ACHN (cell line): Measurements from ENCODE around the gene SRRM4.
"Not testable (repeated sequence)": the region's sequence is repeated elsewhere in the genome, so short reads cannot be mapped to it uniquely, and the experiment has no call there.

Experiments
- DNase-seq: peaks from one replicate; pipeline ENCODE4 v3.0.0-alpha.2; 2015
- in situ Hi-C: cut with HindIII; loops from 2 replicates; pipeline ENCODE4 v1.10.0; 2017; ENCODE audit warnings: low sequenced_read_pairs, low pct_ligation_motif_present, low pct_unique_long_range_greater_than_20kb

SRRM4 gene

DNA sequence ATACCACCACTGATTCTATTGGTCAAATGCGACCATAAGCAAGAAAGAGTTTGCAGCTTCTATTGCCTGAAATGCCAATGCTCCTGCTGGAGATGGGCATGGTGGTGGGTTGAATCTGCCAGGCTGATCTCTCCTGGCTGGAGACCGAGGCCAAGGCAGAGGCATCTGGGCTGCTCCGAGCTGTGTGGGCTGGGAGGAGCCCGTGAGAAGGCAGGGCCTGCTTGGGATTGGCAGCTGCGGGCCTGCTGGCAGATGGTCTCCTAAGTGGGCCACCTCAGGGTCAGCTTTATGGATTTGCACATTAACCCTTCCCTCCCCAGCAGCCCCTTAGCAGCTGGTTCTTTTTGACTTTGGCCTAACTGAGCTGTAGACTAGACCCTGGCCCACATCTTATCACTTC, 25.4 kb downstream of the SRRM4 start:
- no peak for DNase-seq
- in situ Hi-C loops, result no loop called here

DNA sequence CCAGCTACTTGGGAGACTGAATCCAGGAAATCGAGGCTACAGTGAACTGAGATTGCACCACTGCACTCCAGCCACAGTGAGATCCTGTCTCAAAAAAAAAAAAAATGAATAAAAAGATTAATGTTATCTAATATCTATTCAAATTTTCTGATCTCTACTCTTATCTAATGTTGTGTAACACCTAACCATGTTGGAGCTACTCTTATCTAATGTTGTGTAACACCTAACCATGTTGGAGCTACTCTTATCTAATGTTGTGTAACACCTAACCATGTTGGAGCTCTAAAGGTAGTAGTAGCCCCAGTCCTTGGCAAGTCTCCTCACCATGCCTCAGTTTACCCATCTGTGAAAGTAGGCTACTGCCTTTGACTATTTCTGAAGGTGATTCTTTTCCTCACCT, 26.9 kb downstream of the SRRM4 start:
- DNase-seq, in situ Hi-C loops: not testable (repeated sequence)

GRCh38 chr12:119008691-119009221, 27.4 kb downstream of the SRRM4 start:
- DNase-seq, result no peak
- in situ Hi-C loops, result no loop called here

DNA sequence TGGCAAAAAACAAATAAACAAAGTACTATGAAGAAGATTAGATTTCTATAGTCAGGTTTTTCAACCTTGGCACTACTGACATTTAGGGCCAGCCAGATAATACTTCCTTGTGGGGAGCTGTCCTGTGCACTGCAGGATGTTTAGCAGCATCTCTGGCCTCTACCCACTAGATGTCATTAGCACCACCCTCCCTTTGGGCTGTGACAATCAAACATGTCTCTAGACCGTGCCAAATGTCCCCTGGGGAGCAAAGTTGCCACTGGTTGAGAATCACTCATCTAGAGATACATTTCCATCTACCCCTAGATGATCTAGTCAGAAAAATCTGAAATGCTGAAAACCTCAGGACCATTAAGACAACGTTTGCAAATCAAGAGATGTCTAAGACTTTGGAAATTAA, 29.9 kb downstream of the SRRM4 start:
- DNase-seq, result no peak
- in situ Hi-C loops, result no loop called here

GRCh38 chr12:119012179-119012578, 30.8 kb downstream of the SRRM4 start:
- no peak for DNase-seq
- in situ Hi-C loops, result no loop called here

GRCh38 chr12:119013023-119013422, 31.7 kb downstream of the SRRM4 start:
- no peak for DNase-seq

GRCh38 chr12:119014368-119014767, 33.0 kb downstream of the SRRM4 start:
- in situ Hi-C loops, result no loop called here
- DNase-seq, result no peak

More at GRCh38 chr12:119013023-119013422, 31.7 kb downstream of the SRRM4 start:
- in situ Hi-C loops, result no loop called here

GRCh38 chr12:119016715-119017114, 35.4 kb downstream of the SRRM4 start:
- no peak for DNase-seq
- in situ Hi-C loops, result no loop called here

DNA sequence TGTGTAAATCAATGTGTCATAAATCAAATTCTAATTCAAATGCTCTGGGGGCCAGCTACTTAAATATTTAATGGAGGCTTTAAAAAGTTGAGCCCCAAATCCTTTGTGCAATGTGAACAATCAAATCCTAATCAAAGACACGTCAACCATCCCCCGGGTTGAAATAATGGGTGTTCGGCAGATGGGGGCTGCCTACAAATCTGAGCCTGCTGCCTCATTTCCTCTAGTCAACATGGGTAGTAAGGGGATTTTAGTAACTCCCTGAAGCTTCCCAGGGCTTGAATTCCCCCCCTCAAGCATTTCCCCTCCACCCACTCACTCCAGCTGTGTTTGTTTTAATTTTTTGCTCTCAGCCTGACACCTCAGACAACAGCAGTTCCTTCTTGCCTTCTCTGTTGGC, 37.8 kb downstream of the SRRM4 start:
- DNase-seq, result no peak
- in situ Hi-C loops, result no loop called here

GRCh38 chr12:119020406-119021360, 39.3 kb downstream of the SRRM4 start:
- peak; percentile 71 for DNase-seq
- in situ Hi-C loops, result no loop called here

DNA sequence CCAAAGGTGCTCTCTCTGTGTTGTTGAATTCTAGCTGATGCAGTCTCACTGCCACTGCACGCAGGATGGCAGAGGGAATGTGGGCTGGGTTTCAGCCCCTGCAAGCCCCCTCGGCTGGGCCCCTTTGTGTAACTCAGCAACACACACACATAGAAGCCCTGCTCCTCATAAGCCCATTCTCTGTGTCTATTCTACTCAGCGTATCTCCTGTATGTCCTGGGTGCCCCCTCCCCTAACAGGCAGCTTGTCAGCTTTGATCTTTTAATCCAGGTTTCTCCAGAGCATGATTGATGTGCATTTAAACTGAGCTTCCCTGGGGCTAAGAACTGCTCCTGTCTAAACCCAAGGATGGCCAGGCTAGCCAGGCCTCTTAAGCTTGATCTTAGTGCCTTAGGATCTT, 43.0 kb downstream of the SRRM4 start:
- in situ Hi-C loops, result no loop called here
- DNase-seq, result no peak

GRCh38 chr12:119025786-119026185, 44.4 kb downstream of the SRRM4 start:
- in situ Hi-C loops, result no loop called here
- DNase-seq, result no peak

DNA sequence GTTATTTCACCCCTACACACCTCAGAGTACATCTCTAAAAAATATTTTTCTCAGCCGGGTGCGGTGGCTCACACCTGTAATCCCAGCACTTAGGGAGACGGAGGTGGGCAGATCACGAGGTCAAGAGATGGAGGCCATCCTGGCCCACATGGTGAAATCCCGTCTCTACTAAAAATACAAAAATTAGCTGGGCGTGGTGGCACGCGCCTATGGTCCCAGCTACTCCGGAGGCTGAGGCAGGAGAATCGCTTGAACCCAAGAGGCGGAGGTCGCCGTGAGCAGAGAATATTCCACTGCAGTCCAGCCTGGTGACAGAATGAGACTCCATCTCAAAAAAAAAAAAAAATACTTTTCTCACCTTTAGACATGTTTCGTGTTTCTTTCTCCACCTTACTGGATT, 52.0 kb downstream of the SRRM4 start:
- DNase-seq, in situ Hi-C loops: not testable (repeated sequence)

DNA sequence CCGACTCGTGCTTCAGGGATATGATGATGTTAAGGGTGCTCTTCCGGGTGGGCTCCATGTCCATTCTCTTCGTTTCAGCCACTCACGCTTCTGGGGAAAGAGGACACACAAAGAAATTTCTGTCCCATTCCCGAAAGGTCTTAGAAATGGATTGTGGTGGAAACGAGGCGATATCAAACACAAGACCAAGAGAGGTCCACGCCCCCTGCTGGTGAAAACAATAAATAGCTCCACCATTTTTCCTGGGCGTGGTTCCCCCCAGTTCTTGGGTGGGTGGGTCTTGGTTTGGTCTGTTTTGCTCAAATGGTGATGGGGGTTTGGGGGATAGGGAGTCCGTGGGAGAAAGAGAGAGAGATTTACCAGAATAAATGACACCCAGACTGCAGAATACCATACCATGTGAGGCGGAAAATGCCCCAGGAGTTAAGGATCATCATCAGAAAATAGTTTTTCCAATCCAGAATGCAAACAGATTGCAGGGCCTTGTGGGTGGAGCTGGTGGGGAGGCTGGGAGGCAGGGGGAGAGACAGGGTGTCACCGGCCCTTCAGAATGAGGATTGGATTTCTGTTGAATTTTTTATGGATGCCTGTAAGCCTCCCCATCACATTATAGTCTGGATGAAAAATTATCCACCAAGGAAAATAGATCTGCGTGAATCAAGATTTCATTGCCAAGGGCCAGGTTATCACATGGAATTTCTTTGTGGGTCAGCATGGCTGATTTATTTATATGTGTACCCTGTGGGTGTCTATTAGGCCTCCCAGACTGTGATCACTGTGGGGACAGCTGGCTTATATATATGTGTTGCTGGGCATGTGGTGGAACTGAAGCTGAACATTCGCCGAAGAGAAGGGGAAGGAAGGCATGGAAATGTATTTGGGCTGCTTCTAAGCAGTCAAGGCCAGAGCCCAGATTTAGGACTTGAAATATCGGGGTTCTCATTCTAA, 55.8 kb downstream of the SRRM4 start:
- peak; percentile 46 for DNase-seq
- in situ Hi-C loops, result no loop called here

GRCh38 chr12:119044094-119044493, 62.8 kb downstream of the SRRM4 start:
- in situ Hi-C loops, result no loop called here
- no peak for DNase-seq

DNA sequence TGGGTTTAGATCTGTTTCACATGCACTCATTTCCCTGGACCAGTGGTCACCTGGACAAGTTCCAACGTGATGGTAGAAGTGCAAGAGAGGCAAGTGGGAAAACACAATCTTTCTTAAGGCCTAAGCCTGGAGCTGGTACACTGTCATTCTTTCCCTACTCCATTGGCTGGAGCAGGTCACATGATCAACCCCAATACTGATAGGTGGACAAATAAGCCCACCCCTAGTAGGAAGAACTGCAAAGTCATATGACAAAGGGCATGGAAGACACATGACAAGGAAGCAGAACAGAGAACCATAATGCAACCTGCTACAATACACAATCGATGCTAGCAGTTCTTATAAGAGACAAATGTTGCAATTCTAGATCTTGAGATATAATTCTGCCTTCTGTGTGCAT, 66.3 kb downstream of the SRRM4 start:
- no peak for DNase-seq
- in situ Hi-C loops, result no loop called here

DNA sequence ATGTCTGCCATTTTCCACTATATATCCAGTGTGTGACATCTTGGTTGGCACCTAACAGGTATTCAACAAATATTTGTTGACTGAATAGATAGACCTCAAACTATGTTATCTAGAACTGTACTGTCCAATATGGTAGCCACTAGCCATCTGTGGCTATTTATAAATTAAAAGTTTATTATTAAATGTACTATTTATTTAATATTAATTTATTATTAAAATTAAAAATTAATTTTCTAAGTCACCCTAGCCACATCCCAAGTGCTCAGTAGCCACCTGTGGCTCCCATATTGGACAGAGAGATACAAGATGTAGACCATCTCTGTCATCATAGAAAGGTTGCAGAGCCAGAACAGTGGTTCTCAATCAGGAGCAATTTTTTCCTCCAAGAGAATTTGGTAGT, 69.3 kb downstream of the SRRM4 start:
- in situ Hi-C loops, result no loop called here
- no peak for DNase-seq

GRCh38 chr12:119051474-119051873, 70.1 kb downstream of the SRRM4 start:
- DNase-seq, result no peak
- in situ Hi-C loops, result no loop called here

GRCh38 chr12:119052001-119052400, 70.7 kb downstream of the SRRM4 start:
- in situ Hi-C loops, result no loop called here
- no peak for DNase-seq
